Measurements from ENCODE around the gene REV1.

DNA sequence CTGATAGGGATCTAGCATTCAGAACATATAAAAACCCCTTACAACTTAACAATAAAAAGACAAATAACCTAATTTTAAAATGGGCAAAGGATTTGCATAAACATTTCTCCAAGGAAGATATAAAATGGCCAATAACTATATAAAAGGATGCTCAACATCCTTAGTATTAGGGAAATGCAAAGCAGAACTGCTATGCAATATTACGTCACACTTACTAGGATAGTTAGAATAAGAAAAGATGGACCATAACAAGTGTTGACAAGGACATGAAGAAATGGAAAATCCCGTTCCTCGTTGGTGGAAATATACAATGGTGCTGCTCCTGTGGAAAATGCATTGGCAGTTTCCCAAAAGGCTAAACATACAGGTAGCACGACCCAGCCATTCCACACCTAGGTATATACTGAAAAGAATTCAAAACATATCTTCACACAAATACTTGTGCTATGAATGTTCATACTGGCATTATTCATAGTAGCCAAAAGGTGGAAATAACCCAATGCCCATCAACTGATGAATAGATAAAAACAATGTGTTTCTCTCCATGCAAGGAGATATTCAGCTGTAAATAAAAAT, 48.2 kb upstream of the REV1 start:
- TF ChIP-seq POLR2A (IDR thresholded peaks at IDR 0.05; ENCODE audit: extremely low read depth, insufficient read length), result no peak
- TF ChIP-seq, protein P1, sequence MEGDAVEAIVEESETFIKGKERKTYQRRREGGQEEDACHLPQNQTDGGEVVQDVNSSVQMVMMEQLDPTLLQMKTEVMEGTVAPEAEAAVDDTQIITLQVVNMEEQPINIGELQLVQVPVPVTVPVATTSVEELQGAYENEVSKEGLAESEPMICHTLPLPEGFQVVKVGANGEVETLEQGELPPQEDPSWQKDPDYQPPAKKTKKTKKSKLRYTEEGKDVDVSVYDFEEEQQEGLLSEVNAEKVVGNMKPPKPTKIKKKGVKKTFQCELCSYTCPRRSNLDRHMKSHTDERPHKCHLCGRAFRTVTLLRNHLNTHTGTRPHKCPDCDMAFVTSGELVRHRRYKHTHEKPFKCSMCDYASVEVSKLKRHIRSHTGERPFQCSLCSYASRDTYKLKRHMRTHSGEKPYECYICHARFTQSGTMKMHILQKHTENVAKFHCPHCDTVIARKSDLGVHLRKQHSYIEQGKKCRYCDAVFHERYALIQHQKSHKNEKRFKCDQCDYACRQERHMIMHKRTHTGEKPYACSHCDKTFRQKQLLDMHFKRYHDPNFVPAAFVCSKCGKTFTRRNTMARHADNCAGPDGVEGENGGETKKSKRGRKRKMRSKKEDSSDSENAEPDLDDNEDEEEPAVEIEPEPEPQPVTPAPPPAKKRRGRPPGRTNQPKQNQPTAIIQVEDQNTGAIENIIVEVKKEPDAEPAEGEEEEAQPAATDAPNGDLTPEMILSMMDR (IDR thresholded peaks at IDR 0.05; ENCODE audit: low read depth, low read length), result no peak
- TF ChIP-seq MYC (IDR thresholded peaks at IDR 0.05; ENCODE audit: low read depth, low read length), result no peak
